ENCODE data around the gene PSMB5. TPM values are rescaled to one million over a fixed set of nuclear protein-coding genes. Genes with fewer than 3 reads are reported as not detected.

PSMB5 gene
- total and polyA plus RNA-seq, 2 of the 13 experiments (the other 11 are each of a cell fraction or from before 2014, with no cell fraction given) = 705 to 871 TPM

DNA sequence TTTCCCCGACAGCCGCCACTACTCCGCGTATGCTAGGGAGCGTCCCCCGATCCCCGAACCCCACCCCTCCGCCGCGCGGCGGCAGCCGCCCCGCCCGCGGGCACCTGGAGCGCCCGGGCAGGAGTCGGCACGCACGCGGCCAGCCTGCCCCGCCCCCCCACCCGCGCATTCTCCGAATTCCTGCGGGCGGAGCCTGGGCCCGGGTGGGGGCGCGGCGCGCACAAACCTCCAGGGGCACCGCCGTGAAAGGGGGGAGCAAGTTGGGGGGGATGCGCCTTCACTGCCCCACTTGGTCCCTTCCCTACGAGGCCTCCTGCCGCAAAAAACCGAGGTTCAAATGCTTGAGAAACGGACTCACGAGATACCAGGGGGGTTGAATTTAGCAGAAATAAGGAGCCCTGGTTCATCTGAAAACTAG, 54.0 kb downstream of the PSMB5 start (continued):
- TF ChIP-seq, protein P1, sequence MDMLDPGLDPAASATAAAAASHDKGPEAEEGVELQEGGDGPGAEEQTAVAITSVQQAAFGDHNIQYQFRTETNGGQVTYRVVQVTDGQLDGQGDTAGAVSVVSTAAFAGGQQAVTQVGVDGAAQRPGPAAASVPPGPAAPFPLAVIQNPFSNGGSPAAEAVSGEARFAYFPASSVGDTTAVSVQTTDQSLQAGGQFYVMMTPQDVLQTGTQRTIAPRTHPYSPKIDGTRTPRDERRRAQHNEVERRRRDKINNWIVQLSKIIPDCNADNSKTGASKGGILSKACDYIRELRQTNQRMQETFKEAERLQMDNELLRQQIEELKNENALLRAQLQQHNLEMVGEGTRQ (IDR thresholded peaks at IDR 0.05; ENCODE audit: low read depth, low read length) = 0 out of 2 replicates have a peak, but pooled peaks have one; percentile 2
- TF ChIP-seq, protein P1 (CRISPR knock-in tag; IDR thresholded peaks at IDR 0.05; ENCODE audit: borderline replicate concordance) = no peak
- TF ChIP-seq KAT7 (CRISPR knock-in tag; IDR thresholded peaks at IDR 0.05; ENCODE audit: borderline replicate concordance) = no peak
- no peak for TF ChIP-seq ZNF777 (CRISPR knock-in tag; IDR thresholded peaks at IDR 0.05)
- TF ChIP-seq ZFP62 (CRISPR knock-in tag; IDR thresholded peaks at IDR 0.05) = no peak
- TF ChIP-seq ZFP90 (CRISPR knock-in tag; IDR thresholded peaks at IDR 0.05; ENCODE audit: borderline replicate concordance) = no peak
- TF ChIP-seq ZNF660 (CRISPR knock-in tag; IDR thresholded peaks at IDR 0.05; ENCODE audit: borderline replicate concordance, low read depth) = no peak
- no peak for TF ChIP-seq ZFY (CRISPR knock-in tag; IDR thresholded peaks at IDR 0.05)
- no peak for TF ChIP-seq ELF4 (CRISPR knock-in tag; IDR thresholded peaks at IDR 0.05; ENCODE audit: borderline replicate concordance)
- TF ChIP-seq NCOA5 (CRISPR knock-in tag; IDR thresholded peaks at IDR 0.05) = no peak
- TF ChIP-seq, protein P2, sequence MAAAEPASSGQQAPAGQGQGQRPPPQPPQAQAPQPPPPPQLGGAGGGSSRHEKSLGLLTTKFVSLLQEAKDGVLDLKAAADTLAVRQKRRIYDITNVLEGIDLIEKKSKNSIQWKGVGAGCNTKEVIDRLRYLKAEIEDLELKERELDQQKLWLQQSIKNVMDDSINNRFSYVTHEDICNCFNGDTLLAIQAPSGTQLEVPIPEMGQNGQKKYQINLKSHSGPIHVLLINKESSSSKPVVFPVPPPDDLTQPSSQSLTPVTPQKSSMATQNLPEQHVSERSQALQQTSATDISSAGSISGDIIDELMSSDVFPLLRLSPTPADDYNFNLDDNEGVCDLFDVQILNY (CRISPR knock-in tag; conservative IDR thresholded peaks at IDR 0.05) = no peak
- peak; percentile 62; the same call in 1 of the 2 replicates for TF ChIP-seq SIN3B (IDR thresholded peaks at IDR 0.05; ENCODE audit: low read length)
- TF ChIP-seq KDM5B (CRISPR knock-in tag; IDR thresholded peaks at IDR 0.05; ENCODE audit: borderline replicate concordance) = no peak
- no peak for TF ChIP-seq ZNF737 (CRISPR knock-in tag; IDR thresholded peaks at IDR 0.05; ENCODE audit: borderline replicate concordance)
- TF ChIP-seq ZNF780A (CRISPR knock-in tag; IDR thresholded peaks at IDR 0.05) = no peak
- TF ChIP-seq FOXK1 (CRISPR knock-in tag; IDR thresholded peaks at IDR 0.05; ENCODE audit: borderline replicate concordance, low read depth) = 0 out of 2 replicates have a peak, but pooled peaks have one; percentile 19
- no peak for TF ChIP-seq TAF15 (IDR thresholded peaks at IDR 0.05; ENCODE audit: low read depth, low read length, poor library complexity, severe bottlenecking)
- peak; percentile 41; the same call in 1 of the 2 replicates for TF ChIP-seq BCL6 (CRISPR knock-in tag; IDR thresholded peaks at IDR 0.05)
- no peak for TF ChIP-seq ZNF234 (CRISPR knock-in tag; conservative IDR thresholded peaks at IDR 0.05)
- TF ChIP-seq ZNF644 (CRISPR knock-in tag; IDR thresholded peaks at IDR 0.05; ENCODE audit: low read depth) = no peak
- no peak; the same call in 1 of the 2 replicates for TF ChIP-seq RCOR2 (CRISPR knock-in tag; IDR thresholded peaks at IDR 0.05)
- TF ChIP-seq ZBTB38 (CRISPR knock-in tag; IDR thresholded peaks at IDR 0.05) = peak; percentile 51; the same call in 1 of the 2 replicates
- TF ChIP-seq ZNF230 (CRISPR knock-in tag; IDR thresholded peaks at IDR 0.05) = 0 out of 2 replicates have a peak, but pooled peaks have one; percentile 1
- TF ChIP-seq SYNCRIP (IDR thresholded peaks at IDR 0.05; ENCODE audit: insufficient read depth, low read depth, low read length) = no peak
- TF ChIP-seq ZNF839 (CRISPR knock-in tag; IDR thresholded peaks at IDR 0.05; ENCODE audit: borderline replicate concordance) = no peak
- TF ChIP-seq YEATS2 (CRISPR knock-in tag; IDR thresholded peaks at IDR 0.05; ENCODE audit: borderline replicate concordance) = peak; percentile 24; the same call in 1 of the 2 replicates
- TF ChIP-seq ZNF724P (CRISPR knock-in tag; IDR thresholded peaks at IDR 0.05; ENCODE audit: borderline replicate concordance) = no peak; the same call in 1 of the 2 replicates
- TF ChIP-seq RFX5 (IDR thresholded peaks at IDR 0.05; ENCODE audit: low read depth, low read length) = no peak; the same call in 1 of the 2 replicates
- TF ChIP-seq MTA3 (CRISPR knock-in tag; IDR thresholded peaks at IDR 0.05) = no peak
- TF ChIP-seq HNRNPUL1 (IDR thresholded peaks at IDR 0.05; ENCODE audit: low read depth, low read length) = no peak
- peak; percentile 64 for TF ChIP-seq GABPB1 (CRISPR knock-in tag; IDR thresholded peaks at IDR 0.05)
